Fibroblast of the aortic adventitia (primary cell): Measurements from ENCODE around the gene CPSF6. TPM values are rescaled to one million over a fixed set of nuclear protein-coding genes. Genes with fewer than 3 reads are reported as not detected.
"Not testable (repeated sequence)": the region's sequence is repeated elsewhere in the genome, so short reads cannot be mapped to it uniquely, and the experiment has no call there.

Experiments
- DNase-seq: peaks from one replicate; pipeline ENCODE4 v3.0.0-alpha.2; 2010; ENCODE audit warnings: low read depth
- H3K4me3 ChIP-seq: 2 replicates; pipeline ENCODE4 v1.5.1; 2011; ENCODE audit warnings: low read depth, mild to moderate bottlenecking, control low read depth, low read length, moderate library complexity
- CTCF ChIP-seq: IDR thresholded peaks from 2 replicates; pipeline ENCODE4 v1.5.1; 2011; ENCODE audit warnings: mild to moderate bottlenecking, low read length, control low read depth, inconsistent platforms; ENCODE audit not compliant: insufficient read depth
- total RNA-seq: library from RNA; depleted of rRNA; stranded (reverse); fragments of >200 nt; gene quantifications from 2 replicates; pipeline ENCODE4 v1.2.3, GENCODE V29; 2012; ENCODE audit warnings: low replicate concordance

The CPSF6 gene
- total RNA-seq, 1 donor = 25.8 TPM

- no peak overlapping the region for H3K4me3 ChIP-seq
- TF ChIP-seq CTCF = no peak
- no peak for DNase-seq
Observed at GRCh38 chr12:69291278-69291593, 51.9 kb downstream of the CPSF6 start.

GRCh38 chr12:69298133-69298532 lies 58.8 kb downstream of the CPSF6 start:
- no peak for DNase-seq

GRCh38 chr12:69298947-69299346 lies 59.6 kb downstream of the CPSF6 start:
- no peak for TF ChIP-seq CTCF
- DNase-seq = no peak
- no peak overlapping the region for H3K4me3 ChIP-seq

More at GRCh38 chr12:69298133-69298532, 58.8 kb downstream of the CPSF6 start:
- no peak for TF ChIP-seq CTCF
- no peak overlapping the region for H3K4me3 ChIP-seq

GRCh38 chr12:69304284-69304683 lies 64.9 kb downstream of the CPSF6 start:
- TF ChIP-seq CTCF = no peak
- no peak for DNase-seq
- no peak overlapping the region for H3K4me3 ChIP-seq

GRCh38 chr12:69309461-69309860 lies 70.1 kb downstream of the CPSF6 start:
- no peak for DNase-seq
- H3K4me3 ChIP-seq = no peak overlapping the region
- TF ChIP-seq CTCF = no peak

- TF ChIP-seq CTCF = no peak
- no peak overlapping the region for H3K4me3 ChIP-seq
- DNase-seq = no peak
Observed at GRCh38 chr12:69313209-69313608, 73.8 kb downstream of the CPSF6 start.

GRCh38 chr12:69316784-69317183 lies 77.4 kb downstream of the CPSF6 start:
- not testable (repeated sequence) for H3K4me3 ChIP-seq, DNase-seq

- H3K4me3 ChIP-seq, DNase-seq: not testable (repeated sequence)
Observed at GRCh38 chr12:69317233-69317632, 77.9 kb downstream of the CPSF6 start.
